Lung (tissue), 12 donors: ENCODE data around the gene SELE. TPM values are rescaled to one million over a fixed set of nuclear protein-coding genes. Genes with fewer than 3 reads are reported as not detected.

Experiments used
- ATAC-seq: fragments of 200-7000 bp; cut with Tn5 transposase; one replicate; pipeline ENCODE4 v1.9.1; 2020; ENCODE audit warnings: moderate number of reproducible peaks; ENCODE audit not compliant: insufficient read depth, low FRiP score
- DNase-seq, 3 donors: peaks; one replicate each; pipeline ENCODE4 v3.0.0-alpha.2; 2013 to 2017
- H3K27ac ChIP-seq, 2 donors: one replicate each; pipeline ENCODE4 v1.5.1; 2013; ENCODE audit warnings: mild to moderate bottlenecking in 2 of 2, moderate library complexity in 2 of 2, control low read depth in 1 of 2, inconsistent platforms in 1 of 2, low read depth in 1 of 2, low read length in 1 of 2
- H3K27me3 ChIP-seq, 3 donors: one replicate each; pipeline ENCODE4 v1.5.1; 2013; ENCODE audit warnings: low read length in 2 of 3; ENCODE audit not compliant: control insufficient read depth in 3 of 3, insufficient read depth in 3 of 3
- H3K36me3 ChIP-seq, 4 donors: one replicate each; pipeline ENCODE4 v1.5.1; 2013; ENCODE audit warnings: low read length in 4 of 4, mild to moderate bottlenecking in 1 of 4, moderate library complexity in 1 of 4; ENCODE audit not compliant: control insufficient read depth in 4 of 4, insufficient read depth in 4 of 4
- H3K4me1 ChIP-seq, 5 donors: one replicate each; pipeline ENCODE4 v1.5.1; 2013; ENCODE audit warnings: low read length in 5 of 5, mild to moderate bottlenecking in 2 of 5, moderate library complexity in 1 of 5; ENCODE audit not compliant: control insufficient read depth in 5 of 5, insufficient read depth in 5 of 5
- H3K4me3 ChIP-seq: one replicate; pipeline ENCODE4 v1.5.1; 2013; ENCODE audit warnings: mild to moderate bottlenecking, control low read depth, moderate library complexity
- H3K9ac ChIP-seq, 2 donors: one replicate each; pipeline ENCODE4 v1.5.1; 2013; ENCODE audit warnings: low read length in 2 of 2, control low read depth in 1 of 2; ENCODE audit not compliant: insufficient read depth in 1 of 2
- H3K9me3 ChIP-seq, 4 donors: one replicate each; pipeline ENCODE4 v1.5.1; 2013; ENCODE audit warnings: low read length in 3 of 4, mild to moderate bottlenecking in 1 of 4, moderate library complexity in 1 of 4; ENCODE audit not compliant: control insufficient read depth in 4 of 4, insufficient read depth in 3 of 4
- WGBS, 2 donors: extraction: QIAGEN DNeasy Blood & Tissue Kit; methylation state at CpG; one replicate each; pipeline ENCODE4 v1.1.7; 2013; 5-methylcytosine and 5-hydroxymethylcytosine counted together
- polyA plus RNA-seq, 2 donors: library from polyadenylated mRNA; stranded (reverse); fragments of 200-250 nt; gene quantifications; one replicate each; pipeline ENCODE4 v1.2.1, GENCODE V29; 2013
- total RNA-seq, 2 donors: library from RNA; depleted of rRNA in 1 of 2; stranded (reverse); fragments of >200 nt in 1 of 2; gene quantifications; one replicate each; pipeline ENCODE4 v1.2.1, GENCODE V29; 2014 to 2021
- TF ChIP-seq, protein P1 (sequence below): IDR thresholded peaks from 2 replicates; pipeline ENCODE4 v1.5.1; 2012; ENCODE audit warnings: mild to moderate bottlenecking; ENCODE audit errors: control extremely low read depth, extremely low read depth
- donor health status: control.
- donor health status: control.
- donor health status: Bipolar disorder and iron deficiency.
- donor health status: healthy.
- donor health status: DM: yes; HTN: yes; CAD: no.

The SELE gene
- total and polyA plus RNA-seq, 4 donors: 2.1 to 40.2 (median 3.9) TPM

DNA sequence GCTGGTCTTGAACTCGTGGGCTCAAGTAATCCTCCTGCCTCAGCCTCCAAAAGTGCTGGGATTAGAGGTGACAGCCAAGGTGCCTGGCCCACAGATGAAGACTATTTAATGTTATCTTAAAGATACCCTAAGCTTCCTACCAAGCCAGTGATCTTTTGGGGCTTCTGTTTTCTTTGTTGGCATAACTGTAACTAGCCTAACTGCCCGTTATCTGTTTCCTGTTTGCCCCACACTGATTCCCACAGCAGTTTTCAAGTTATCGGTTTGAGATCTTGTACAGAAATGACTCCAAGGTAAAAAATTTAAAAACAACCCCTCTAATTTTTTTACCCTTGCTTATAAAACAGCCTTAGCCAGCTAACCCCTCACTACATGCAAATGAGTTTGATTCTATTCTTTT, 34.9 kb downstream of the SELE start:
- no peak for DNase-seq
- Histone ChIP-seq H3K4me1 (no peaks in the 10 kb centered on the region), H3K27ac (no peak overlapping the region), H3K4me3 (no peak overlapping the region), H3K9me3 (no peaks in the 10 kb centered on the region), H3K36me3 (no peaks in the 10 kb centered on the region), H3K27me3 (no peaks in the 10 kb centered on the region), H3K9ac (no peak overlapping the region)
- ATAC-seq: no peak
- TF ChIP-seq, protein P1, sequence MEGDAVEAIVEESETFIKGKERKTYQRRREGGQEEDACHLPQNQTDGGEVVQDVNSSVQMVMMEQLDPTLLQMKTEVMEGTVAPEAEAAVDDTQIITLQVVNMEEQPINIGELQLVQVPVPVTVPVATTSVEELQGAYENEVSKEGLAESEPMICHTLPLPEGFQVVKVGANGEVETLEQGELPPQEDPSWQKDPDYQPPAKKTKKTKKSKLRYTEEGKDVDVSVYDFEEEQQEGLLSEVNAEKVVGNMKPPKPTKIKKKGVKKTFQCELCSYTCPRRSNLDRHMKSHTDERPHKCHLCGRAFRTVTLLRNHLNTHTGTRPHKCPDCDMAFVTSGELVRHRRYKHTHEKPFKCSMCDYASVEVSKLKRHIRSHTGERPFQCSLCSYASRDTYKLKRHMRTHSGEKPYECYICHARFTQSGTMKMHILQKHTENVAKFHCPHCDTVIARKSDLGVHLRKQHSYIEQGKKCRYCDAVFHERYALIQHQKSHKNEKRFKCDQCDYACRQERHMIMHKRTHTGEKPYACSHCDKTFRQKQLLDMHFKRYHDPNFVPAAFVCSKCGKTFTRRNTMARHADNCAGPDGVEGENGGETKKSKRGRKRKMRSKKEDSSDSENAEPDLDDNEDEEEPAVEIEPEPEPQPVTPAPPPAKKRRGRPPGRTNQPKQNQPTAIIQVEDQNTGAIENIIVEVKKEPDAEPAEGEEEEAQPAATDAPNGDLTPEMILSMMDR: no peak
- WGBS, 2 donors: 25 to 63% methylated on average over 3 of the region's 3 CpGs

DNA sequence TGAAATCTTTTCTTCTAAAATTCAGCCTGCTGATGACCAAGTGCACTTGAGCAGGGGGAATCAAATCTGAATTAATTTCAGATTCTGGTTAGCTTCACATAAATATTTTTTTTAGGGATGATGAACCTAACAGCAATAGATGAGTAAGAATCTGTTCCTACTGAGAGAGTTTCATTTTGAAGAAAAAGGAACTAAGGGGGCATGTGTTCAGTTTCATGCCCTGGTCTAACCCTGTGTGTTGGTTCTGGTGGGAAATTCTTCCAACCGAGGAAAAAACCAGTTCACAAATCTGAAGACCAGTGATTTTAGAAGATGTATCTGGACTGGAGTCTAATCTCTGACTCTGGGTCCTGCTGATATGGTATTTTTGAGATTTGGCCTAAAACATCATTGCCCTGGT, 36.1 kb downstream of the SELE start:
- TF ChIP-seq, protein P1: no peak
- H3K9ac ChIP-seq: no peak overlapping the region
- 34 to 50% methylated on average over 1 of the region's 1 CpG for WGBS, 2 donors
- H3K36me3 ChIP-seq: no peaks in the 10 kb centered on the region
- no peak overlapping the region for H3K27ac ChIP-seq
- no peak for ATAC-seq
- no peaks in the 10 kb centered on the region for H3K4me1 ChIP-seq
- DNase-seq: no peak
- H3K9me3 ChIP-seq: no peaks in the 10 kb centered on the region
- H3K27me3 ChIP-seq: no peaks in the 10 kb centered on the region
- H3K4me3 ChIP-seq: no peak overlapping the region

DNA sequence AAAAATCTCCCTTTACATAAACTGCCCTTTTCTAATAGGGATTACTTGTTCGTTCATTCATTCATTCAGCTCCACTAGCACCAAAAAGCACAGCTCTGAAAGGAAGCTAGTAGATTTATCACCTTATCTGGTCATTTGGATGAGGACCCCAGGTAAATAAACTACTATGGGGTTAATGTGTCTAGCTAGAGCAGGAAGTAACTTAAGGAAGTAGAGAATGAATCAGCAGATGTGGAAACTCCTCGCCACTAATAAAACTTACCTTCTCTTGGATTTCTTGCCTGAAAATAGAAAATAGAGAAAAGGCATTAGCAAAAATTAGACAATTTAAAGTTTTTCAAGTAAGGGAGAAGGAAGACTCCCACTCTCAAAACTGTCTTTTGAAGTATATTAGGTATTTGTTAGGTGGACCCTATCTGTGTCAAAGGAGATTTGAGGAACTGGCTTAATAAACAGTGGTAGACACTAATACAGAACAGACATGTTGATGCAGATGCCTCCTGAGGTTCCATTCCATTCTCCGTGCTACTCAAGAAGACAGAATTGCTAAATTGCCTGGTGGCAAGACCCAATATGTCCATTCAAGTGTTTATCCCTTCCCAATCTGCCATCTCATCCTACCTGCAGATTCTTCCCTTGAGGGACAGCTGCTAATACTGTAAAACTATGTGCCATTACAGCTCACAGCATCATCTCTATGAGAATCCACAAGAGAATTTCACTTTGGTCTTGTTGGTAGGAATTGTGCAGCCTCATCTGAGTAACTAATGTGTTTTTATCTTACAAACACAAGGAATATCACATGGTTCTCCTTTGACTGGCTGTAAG, 37.4 kb downstream of the SELE start:
- H3K27ac ChIP-seq: no peak overlapping the region
- no peak overlapping the region for H3K4me3 ChIP-seq
- H3K9me3 ChIP-seq: no peaks in the 10 kb centered on the region
- H3K9ac ChIP-seq: no peak overlapping the region
- ATAC-seq (no peak), DNase-seq (no peak)
- H3K36me3 ChIP-seq: no peaks in the 10 kb centered on the region
- H3K27me3 ChIP-seq: no peaks in the 10 kb centered on the region
- TF ChIP-seq, protein P1: no peak
- no peaks in the 10 kb centered on the region for H3K4me1 ChIP-seq
- 29 to 64% methylated on average over 3 of the region's 3 CpGs for WGBS, 2 donors
